ENCODE results near the gene B4GALT6. TPM values are rescaled to one million over a fixed set of nuclear protein-coding genes. Genes with fewer than 3 reads are reported as not detected.

The B4GALT6 gene
- total and polyA plus RNA-seq, 10 of the 15 experiments (the other 5 are each of a cell fraction or from before 2014, with no cell fraction given) = 11.9 to 47.4 (median 18.0) TPM

DNA sequence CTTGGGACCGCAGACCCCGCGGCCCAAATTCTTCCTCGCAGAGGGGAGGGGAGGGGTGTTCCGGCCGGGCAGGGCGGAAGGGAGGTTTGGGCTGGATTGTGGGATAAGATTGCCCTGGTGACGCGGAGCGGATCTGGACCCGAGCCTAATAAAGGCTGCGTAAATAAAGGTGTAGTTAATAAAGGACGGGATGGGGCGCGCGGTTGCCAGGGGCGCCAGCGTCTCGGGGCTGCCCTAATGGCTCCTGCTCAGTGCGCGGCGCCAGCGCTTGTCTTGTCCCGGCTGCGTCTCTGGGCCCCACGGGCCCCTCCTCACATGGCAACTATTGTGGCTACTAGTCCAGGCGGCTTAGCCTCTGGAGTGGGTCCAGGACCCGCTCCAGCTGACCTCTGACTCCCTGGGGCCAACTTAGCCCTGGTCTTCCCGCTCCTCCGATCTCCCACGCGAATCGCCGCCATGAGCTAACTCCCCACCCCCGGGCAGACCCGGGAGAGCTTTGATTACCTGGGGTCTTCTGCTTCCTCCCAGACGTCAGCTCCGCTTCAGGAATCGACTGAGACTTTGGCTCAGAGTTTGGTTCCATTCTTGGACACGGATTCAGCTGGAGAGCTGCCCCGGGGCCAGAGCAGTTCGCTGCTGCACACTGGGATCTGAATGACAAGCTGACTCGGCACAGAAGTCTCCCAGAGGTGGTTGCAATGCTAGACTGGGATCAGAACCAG, 39.8 kb upstream of the B4GALT6 start:
- no peak overlapping the region; the same call in 1 of the 2 replicates for H3K4me3 ChIP-seq
- H2AFZ ChIP-seq (ENCODE audit: control insufficient read depth, low read depth, low read length) = peak overlapping the region; percentile 72
- ChIA-PET POLR2A (no interaction called here), SMC1A (ENCODE audit: uncharacterized antibody, unreplicated experiment) (interaction anchor here (0.7 to 6.2 kb wide), 13 partner anchors 13 to 299 kb away, joined by 3 to 87 read pairs (median 3); no protein-coding TSS in a partner anchor), CTCF (interaction anchor here (1.0 to 6.2 kb wide), 24 partner anchors 9 to 300 kb away, joined by 3 to 224 read pairs (median 6); no protein-coding TSS in a partner anchor), RAD21 (ENCODE audit: unreplicated experiment) (interaction anchor here (0.6 to 5.4 kb wide), 6 partner anchors 8 to 169 kb away, joined by 3 to 67 read pairs (median 4); no protein-coding TSS in a partner anchor)
- FAIRE-seq = no peak
- no peaks in the 10 kb centered on the region; the same call in 1 of the 3 replicates for H3K9me3 ChIP-seq (replicated peaks; ENCODE audit: control insufficient read depth, insufficient read depth, low read length)
- BruUV-seq (replicated peaks) = no TSS peak
- no peaks in the 10 kb centered on the region for H4K20me1 ChIP-seq (ENCODE audit: control insufficient read depth, insufficient read depth)
- H3K9ac ChIP-seq (ENCODE audit: control insufficient read depth, insufficient read depth, low read length) = peak overlapping the region; percentile 21; the same call in 1 of the 2 replicates
- in situ Hi-C loops (cut with MboI) = loop anchor here (5.0 kb wide), 1 partner anchor 167 kb away; no protein-coding TSS in a partner anchor
- H3K4me1 ChIP-seq (ENCODE audit: control insufficient read depth, insufficient read depth, low read length) = no peaks in the 10 kb centered on the region
- no peak overlapping the region for H3K27ac ChIP-seq (ENCODE audit: control insufficient read depth, insufficient read depth)
- ATAC-seq = no peak
- H3K36me3 ChIP-seq (ENCODE audit: control insufficient read depth in 2 of 2, insufficient read depth in 2 of 2, low read length in 1 of 2) = no peaks in the 10 kb centered on the region
- no peak for DNase-seq (ENCODE audit: low read depth, low spot score)
- no peaks in the 10 kb centered on the region for H3K27me3 ChIP-seq (replicated peaks in 1 of 2; ENCODE audit: control insufficient read depth in 2 of 2, insufficient read depth in 2 of 2, low read length in 1 of 2)
- 11% methylated on average over 40 of the region's 43 CpGs for WGBS (ENCODE audit: insufficient coverage, insufficient replicate concordance, low lambda C conversion rate, missing lambda C conversion rate)
- H3K4me2 ChIP-seq (ENCODE audit: control insufficient read depth, insufficient read depth) = peak overlapping the region; percentile 54
- H3K79me2 ChIP-seq (ENCODE audit: control insufficient read depth, insufficient read depth, low read length) = no peaks in the 10 kb centered on the region
- intact Hi-C loops (cut with micrococcal nuclease; ENCODE audit: unreplicated experiment) = loop anchor here (5.0 to 10.0 kb wide), 5 partner anchors 92 to 749 kb away; no protein-coding TSS in a partner anchor
- TF ChIP-seq DPF2 (IDR thresholded peaks at IDR 0.05) (no peak), NR2C2 (IDR thresholded peaks at IDR 0.05; ENCODE audit: borderline replicate concordance, control insufficient read depth, insufficient read length, low read depth) (no peak), CBFB (IDR thresholded peaks at IDR 0.05; ENCODE audit: low read depth) (no peak), ATF2 (IDR thresholded peaks at IDR 0.05; ENCODE audit: low read length) (no peak), SRF (IDR thresholded peaks at IDR 0.05; ENCODE audit: low read depth in 2 of 2, low read length in 2 of 2) (no peak), KDM1A (IDR thresholded peaks at IDR 0.05; ENCODE audit: borderline replicate concordance) (no peak), ZNF592 (IDR thresholded peaks at IDR 0.05) (no peak), ZBTB33 (IDR thresholded peaks at IDR 0.05) (no peak), RCOR1 (conservative IDR thresholded peaks at IDR 0.05; ENCODE audit: low read depth, low read length) (no peak), NBN (IDR thresholded peaks at IDR 0.05) (no peak)
